ENCODE results near the gene AP1M1. TPM values are rescaled to one million over a fixed set of nuclear protein-coding genes. Genes with fewer than 3 reads are reported as not detected.

Gene AP1M1
- total and polyA plus RNA-seq, 2 of the 4 experiments (the other 2 are of a cell fraction): 85.1 to 99.1 TPM

GRCh38 chr19:16234552-16235445, 37.1 kb downstream of the AP1M1 start:
- H3K27ac ChIP-seq (ENCODE audit: insufficient read depth, low read length): no peak overlapping the region
- no peak overlapping the region for H2AK5ac ChIP-seq (ENCODE audit: low read depth, low read length)
- no peak overlapping the region for H2BK5ac ChIP-seq (ENCODE audit: low read depth, low read length, poor library complexity, severe bottlenecking)
- H3K27me3 ChIP-seq (ENCODE audit: control insufficient read depth, insufficient read depth, low read length): no peaks in the 10 kb centered on the region
- ChIA-PET CTCF (no interaction called here), POLR2A (ENCODE audit: unreplicated experiment) (no interaction called here)
- BruUV-seq (replicated peaks): TSS peak; percentile 54
- H3K9me3 ChIP-seq (ENCODE audit: control insufficient read depth, insufficient read depth, low read length): no peaks in the 10 kb centered on the region
- no peak overlapping the region for H3K4me2 ChIP-seq (ENCODE audit: low read depth, low read length)
- no peak overlapping the region for H3K23ac ChIP-seq (ENCODE audit: low read depth, low read length)
- peaks cover 5% of the 10 kb centered on the region; the same call in 1 of the 2 replicates for H4K20me1 ChIP-seq (ENCODE audit: insufficient read depth, low read length)
- H4K5ac ChIP-seq (ENCODE audit: low read depth, low read length): no peak overlapping the region
- WGBS, 2 experiments (ENCODE audit: extremely low coverage in 2 of 2, insufficient read length in 1 of 2): 98% methylated on average over 12 of the region's 41 CpGs; no CpG with 5 or more reads in 1 of the 2 experiments
- H2BK20ac ChIP-seq (ENCODE audit: low read depth, low read length): no peak overlapping the region
- H3K9ac ChIP-seq (ENCODE audit: low read depth, low read length): no peak overlapping the region
- H3K4me3 ChIP-seq (ENCODE audit: insufficient read depth, low read depth, low read length): no peak overlapping the region
- TF ChIP-seq CEBPB (IDR thresholded peaks at IDR 0.05; ENCODE audit: low read depth, low read length) (no peak), BHLHE40 (IDR thresholded peaks at IDR 0.05; ENCODE audit: low read depth, low read length) (no peak), NFE2L2 (IDR thresholded peaks at IDR 0.05; ENCODE audit: low read depth, low read length) (no peak), MAFK (IDR thresholded peaks at IDR 0.05; ENCODE audit: low read depth, low read length) (no peak), SMC3 (IDR thresholded peaks at IDR 0.05; ENCODE audit: low read depth, low read length) (no peak), RAD21 (IDR thresholded peaks at IDR 0.05; ENCODE audit: low read length) (no peak), MXI1 (IDR thresholded peaks at IDR 0.05; ENCODE audit: borderline replicate concordance, low read depth, low read length) (no peak), USF2 (IDR thresholded peaks at IDR 0.05; ENCODE audit: low read depth, low read length) (no peak), CHD1 (IDR thresholded peaks at IDR 0.05; ENCODE audit: low read depth, low read length) (no peak), RCOR1 (IDR thresholded peaks at IDR 0.05; ENCODE audit: insufficient replicate concordance, low read length) (no peak), CTCF (conservative IDR thresholded peaks at IDR 0.05; ENCODE audit: low read depth, low read length) (no peak), RFX5 (IDR thresholded peaks at IDR 0.05; ENCODE audit: low read depth, low read length) (no peak), FOS (IDR thresholded peaks at IDR 0.05; ENCODE audit: low read depth, low read length) (no peak), MAZ (IDR thresholded peaks at IDR 0.05; ENCODE audit: borderline replicate concordance, low read depth, low read length) (no peak), POLR2A (IDR thresholded peaks at IDR 0.05; ENCODE audit: low read depth, low read length) (no peak)
- H4K91ac ChIP-seq (ENCODE audit: insufficient read depth, low read depth, low read length): no peak overlapping the region
- DNase-seq: no peak
- H3K56ac ChIP-seq (ENCODE audit: extremely low read depth, insufficient read depth, low read length): no peak overlapping the region
- in situ Hi-C loops (cut with MboI; ENCODE audit: low sequenced_read_pairs) (no loop called here), dilution Hi-C loops (cut with HindIII; ENCODE audit: low sequenced_read_pairs, unreplicated experiment) (no loop called here), intact Hi-C loops (cut with micrococcal nuclease) (no loop called here)
- H2AFZ ChIP-seq (replicated peaks; ENCODE audit: low read length, poor library complexity): no peak overlapping the region
- no peaks in the 10 kb centered on the region for H3K4me1 ChIP-seq (ENCODE audit: control insufficient read depth, insufficient read depth, low read length)
- no peak overlapping the region for H4K8ac ChIP-seq (ENCODE audit: low read depth in 2 of 2, low read length in 2 of 2)
- no peak overlapping the region for H2BK15ac ChIP-seq (ENCODE audit: low read depth, low read length)
- ATAC-seq (ENCODE audit: low read depth): no peak
- no peak overlapping the region for H2AK9ac ChIP-seq (replicated peaks; ENCODE audit: low read depth, low read length, poor library complexity)
- no peak overlapping the region for H3K18ac ChIP-seq (ENCODE audit: low read depth, low read length)
- H3K4ac ChIP-seq (ENCODE audit: low read depth, low read length): no peak overlapping the region
- H2BK120ac ChIP-seq (ENCODE audit: low read depth, low read length): no peak overlapping the region
- H3K79me1 ChIP-seq (ENCODE audit: low read depth in 1 of 2, low read length in 2 of 2): peaks cover 9 to 15% of the 10 kb centered on the region in 2 experiments; a peak in 2 of 4 replicates
- H3K14ac ChIP-seq (replicated peaks; ENCODE audit: low read depth, low read length): no peak overlapping the region
- H3K9me1 ChIP-seq (ENCODE audit: insufficient read depth, low read length): no peaks in the 10 kb centered on the region; the same call in 1 of the 2 replicates
- peaks cover 56% of the 10 kb centered on the region for H3K36me3 ChIP-seq (ENCODE audit: control insufficient read depth, insufficient read depth, low read length)

Measured in IMR-90 (cell line).